ENCODE data around the gene EMC1.

GRCh38 chr1:19283891-19284290 is 32.6 kb upstream of the EMC1 start:
- TF ChIP-seq, protein P1, sequence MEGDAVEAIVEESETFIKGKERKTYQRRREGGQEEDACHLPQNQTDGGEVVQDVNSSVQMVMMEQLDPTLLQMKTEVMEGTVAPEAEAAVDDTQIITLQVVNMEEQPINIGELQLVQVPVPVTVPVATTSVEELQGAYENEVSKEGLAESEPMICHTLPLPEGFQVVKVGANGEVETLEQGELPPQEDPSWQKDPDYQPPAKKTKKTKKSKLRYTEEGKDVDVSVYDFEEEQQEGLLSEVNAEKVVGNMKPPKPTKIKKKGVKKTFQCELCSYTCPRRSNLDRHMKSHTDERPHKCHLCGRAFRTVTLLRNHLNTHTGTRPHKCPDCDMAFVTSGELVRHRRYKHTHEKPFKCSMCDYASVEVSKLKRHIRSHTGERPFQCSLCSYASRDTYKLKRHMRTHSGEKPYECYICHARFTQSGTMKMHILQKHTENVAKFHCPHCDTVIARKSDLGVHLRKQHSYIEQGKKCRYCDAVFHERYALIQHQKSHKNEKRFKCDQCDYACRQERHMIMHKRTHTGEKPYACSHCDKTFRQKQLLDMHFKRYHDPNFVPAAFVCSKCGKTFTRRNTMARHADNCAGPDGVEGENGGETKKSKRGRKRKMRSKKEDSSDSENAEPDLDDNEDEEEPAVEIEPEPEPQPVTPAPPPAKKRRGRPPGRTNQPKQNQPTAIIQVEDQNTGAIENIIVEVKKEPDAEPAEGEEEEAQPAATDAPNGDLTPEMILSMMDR (IDR thresholded peaks at IDR 0.05), result no peak
- TF ChIP-seq POLR2A (IDR thresholded peaks at IDR 0.05), result no peak

All from ovary (tissue), 3 donors.